Thyroid gland (tissue), 4 donors: ENCODE measurements around the gene ZNF836. TPM values are rescaled to one million over a fixed set of nuclear protein-coding genes. Genes with fewer than 3 reads are reported as not detected.
"Not testable (repeated sequence)": the region's sequence is repeated elsewhere in the genome, so short reads cannot be mapped to it uniquely, and the experiment has no call there.

ENCODE experiments used
- DNase-seq, 2 donors: peaks; one replicate each; pipeline ENCODE4 v3.0.0-alpha.2; 2019
- H3K27ac ChIP-seq, 3 donors: fragments of 200-600 bp; sonication (generic); 1 replicate in 2 of 3; 2 replicates in 1 of 3; pipeline ENCODE4 v1.5.1; 2016 to 2019; ENCODE audit warnings: mild to moderate bottlenecking in 1 of 3, moderate library complexity in 1 of 3
- H3K27me3 ChIP-seq: fragments of 200-600 bp; sonication (generic); one replicate; pipeline ENCODE4 v1.5.1; 2019
- H3K36me3 ChIP-seq, 2 donors: fragments of 200-600 bp; sonication (generic); one replicate each; pipeline ENCODE4 v1.5.1; 2016 to 2019
- H3K4me1 ChIP-seq, 2 donors: fragments of 200-600 bp; sonication (generic); one replicate each; pipeline ENCODE4 v1.5.1; 2017 to 2019
- H3K4me3 ChIP-seq, 3 donors: fragments of 200-600 bp; sonication (generic); replicated peaks in 1 of 3; 1 replicate in 2 of 3; 2 replicates in 1 of 3; pipeline ENCODE4 v1.5.1; 2016; ENCODE audit warnings: mild to moderate bottlenecking in 1 of 3
- H3K9me3 ChIP-seq: fragments of 200-600 bp; sonication (generic); one replicate; pipeline ENCODE4 v1.5.1; 2017
- CTCF ChIP-seq, 6 experiments: fragments of 200-600 bp in 3 of 6; fragments of 450-650 bp in 3 of 6; sonication (generic) in 3 of 6; IDR thresholded peaks; one replicate each; pipeline ENCODE4 v1.5.1; 2016 to 2019; ENCODE audit warnings: antibody characterized with exemption in 6 of 6, mild to moderate bottlenecking in 2 of 6, inconsistent platforms in 1 of 6, moderate library complexity in 1 of 6
- POLR2A ChIP-seq, 2 donors: fragments of 450-650 bp; IDR thresholded peaks; one replicate each; pipeline ENCODE4 v1.6.1; 2017; ENCODE audit warnings: antibody characterized with exemption in 2 of 2, mild to moderate bottlenecking in 2 of 2, moderate library complexity in 1 of 2
- WGBS, 2 donors: methylation state at CpG; one replicate each; pipeline ENCODE4 v1.1.5; 2017; 5-methylcytosine and 5-hydroxymethylcytosine counted together
- intact Hi-C: fragments of 100-400 bp; cut with DNase I; formaldehyde crosslinking; loops from one replicate; pipeline ENCODE4 v1.15.1; 2023
- total RNA-seq, 4 donors: library from RNA; depleted of rRNA; stranded (reverse); fragments of >200 nt; gene quantifications; one replicate each; pipeline ENCODE4 v1.2.3, GENCODE V29; 2016

The ZNF836 gene
- total RNA-seq, 4 donors from 2014 or later, result 7.2 to 15.9 (median 12.3) TPM

DNA sequence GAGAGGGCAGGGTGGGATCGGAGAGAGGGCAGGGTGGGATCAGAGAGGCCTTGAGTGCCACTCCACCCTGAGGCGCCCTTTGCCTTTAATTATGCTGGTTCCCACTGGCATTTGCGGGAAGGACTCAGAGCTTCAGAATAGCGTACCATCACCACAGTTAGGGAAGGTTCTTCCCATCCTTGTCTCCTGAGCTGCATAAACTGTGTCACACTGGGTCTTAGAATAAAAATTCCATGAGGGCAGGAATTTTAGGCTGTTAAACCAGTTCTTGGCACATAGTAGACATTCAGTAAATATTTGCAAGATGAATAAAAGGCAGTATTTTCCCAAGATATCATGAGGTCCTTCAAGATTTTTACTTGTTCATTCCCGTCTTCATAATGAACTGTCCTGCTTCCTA lies 42.8 kb upstream of the ZNF836 start:
- intact Hi-C loops, result no loop called here
- no peak for DNase-seq
- Histone ChIP-seq H3K4me3 (no peak overlapping the region), H3K9me3 (no peaks in the 10 kb centered on the region), H3K36me3 (peaks cover 90 to 91% of the 10 kb centered on the region in 2 donors), H3K27ac (no peak overlapping the region), H3K4me1 (no peaks in the 10 kb centered on the region), H3K27me3 (no peaks in the 10 kb centered on the region)
- TF ChIP-seq CTCF (IDR thresholded peaks at IDR 0.05) (no peak), POLR2A (IDR thresholded peaks at IDR 0.05) (no peak)
- WGBS, 2 donors, result 96% methylated on average over 5 of the region's 5 CpGs

GRCh38 chr19:52212572-52213255 lies 41.3 kb upstream of the ZNF836 start:
- Histone ChIP-seq H3K9me3 (no peaks in the 10 kb centered on the region), H3K4me3 (no peak overlapping the region), H3K27me3 (no peaks in the 10 kb centered on the region), H3K27ac (no peak overlapping the region), H3K4me1 (no peaks in the 10 kb centered on the region), H3K36me3 (peaks cover 81 to 88% of the 10 kb centered on the region in 2 donors)
- DNase-seq, result no peak
- 96 to 97% methylated on average over 23 to 25 of the region's 25 CpGs for WGBS, 2 donors
- no peak for TF ChIP-seq CTCF (IDR thresholded peaks at IDR 0.05)
- no peak for TF ChIP-seq POLR2A (IDR thresholded peaks at IDR 0.05)
- intact Hi-C loops, result no loop called here

GRCh38 chr19:52211926-52212571 lies 40.6 kb upstream of the ZNF836 start:
- no peak for DNase-seq
- H3K4me1 ChIP-seq, result no peaks in the 10 kb centered on the region
- WGBS, 2 donors, result 93 to 95% methylated on average over 11 of the region's 11 CpGs
- H3K4me3 ChIP-seq, result no peak overlapping the region
- H3K27ac ChIP-seq, result no peak overlapping the region
- H3K9me3 ChIP-seq, result no peaks in the 10 kb centered on the region
- TF ChIP-seq CTCF (IDR thresholded peaks at IDR 0.05) (no peak), POLR2A (IDR thresholded peaks at IDR 0.05) (no peak)
- intact Hi-C loops, result no loop called here
- peaks cover 74 to 88% of the 10 kb centered on the region in 2 donors for H3K36me3 ChIP-seq
- H3K27me3 ChIP-seq, result no peaks in the 10 kb centered on the region

DNA sequence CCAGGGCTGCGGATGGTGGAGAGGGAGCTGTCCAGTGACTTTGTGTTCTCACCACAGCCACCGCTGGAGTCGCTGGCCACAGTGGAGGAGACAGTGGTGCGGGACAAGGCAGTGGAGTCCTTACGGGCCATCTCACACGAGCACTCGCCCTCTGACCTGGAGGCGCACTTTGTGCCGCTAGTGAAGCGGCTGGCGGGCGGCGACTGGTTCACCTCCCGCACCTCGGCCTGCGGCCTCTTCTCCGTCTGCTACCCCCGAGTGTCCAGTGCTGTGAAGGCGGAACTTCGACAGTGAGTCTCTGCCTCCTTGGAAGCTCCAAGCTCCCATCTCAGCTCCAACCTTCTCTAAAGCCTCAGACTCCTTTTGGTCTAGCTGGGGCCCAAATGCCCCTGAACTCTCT lies 39.8 kb upstream of the ZNF836 start:
- H3K36me3 ChIP-seq, result peaks cover 69 to 87% of the 10 kb centered on the region in 2 donors
- no peaks in the 10 kb centered on the region for H3K4me1 ChIP-seq
- TF ChIP-seq POLR2A (IDR thresholded peaks at IDR 0.05), result no peak
- DNase-seq, result no peak
- no peak overlapping the region for H3K4me3 ChIP-seq
- no peaks in the 10 kb centered on the region for H3K27me3 ChIP-seq
- WGBS, 2 donors, result 95 to 96% methylated on average over 20 of the region's 20 CpGs
- H3K9me3 ChIP-seq, result no peaks in the 10 kb centered on the region
- no peak overlapping the region for H3K27ac ChIP-seq
- intact Hi-C loops, result no loop called here

DNA sequence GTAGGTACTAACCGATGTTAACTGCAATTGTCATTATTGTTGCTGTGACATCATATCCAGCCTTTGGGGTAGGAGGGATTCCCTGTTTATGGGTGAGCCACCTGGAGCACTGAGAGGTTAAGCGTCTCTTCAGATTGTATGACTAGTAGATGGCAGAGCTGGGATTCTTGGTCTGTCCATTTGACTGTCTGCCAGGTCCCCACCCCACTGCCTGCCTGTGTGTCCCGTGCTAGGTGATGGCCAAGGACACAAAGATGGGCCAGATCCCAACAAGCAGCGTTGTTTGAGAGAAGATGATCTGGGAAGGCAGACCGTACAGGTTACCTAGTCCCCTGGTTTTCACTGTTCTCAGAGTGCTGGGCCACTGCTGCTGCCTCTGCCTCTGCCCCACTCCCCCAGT lies 35.1 kb upstream of the ZNF836 start:
- 90 to 96% methylated on average over 5 of the region's 5 CpGs for WGBS, 2 donors
- TF ChIP-seq POLR2A (IDR thresholded peaks at IDR 0.05) (no peak), CTCF (IDR thresholded peaks at IDR 0.05) (no peak)

GRCh38 chr19:52200755-52201391 lies 29.5 kb upstream of the ZNF836 start:
- H3K9me3 ChIP-seq, DNase-seq, intact Hi-C loops, H3K4me3 ChIP-seq, H3K27me3 ChIP-seq, H3K4me1 ChIP-seq, H3K27ac ChIP-seq: not testable (repeated sequence)
- H3K36me3 ChIP-seq, result peaks cover 35 to 47% of the 10 kb centered on the region in 2 donors
- 85 to 86% methylated on average over 17 of the region's 17 CpGs for WGBS, 2 donors

More for the DNA sequence above, 35.1 kb upstream of the ZNF836 start:
- no peak overlapping the region for H3K4me3 ChIP-seq
- no peaks in the 10 kb centered on the region for H3K4me1 ChIP-seq
- no peaks in the 10 kb centered on the region for H3K9me3 ChIP-seq
- H3K27ac ChIP-seq, result no peak overlapping the region
- H3K27me3 ChIP-seq, result no peaks in the 10 kb centered on the region
- peaks cover 62 to 84% of the 10 kb centered on the region in 2 donors for H3K36me3 ChIP-seq
- no peak for DNase-seq
- intact Hi-C loops, result no loop called here
